Fibroblast of skin of abdomen (primary cell): ENCODE results near the gene ESPNL.
"Not testable (repeated sequence)": the region's sequence is repeated elsewhere in the genome, so short reads cannot be mapped to it uniquely, and the experiment has no call there.

Source experiments
- DNase-seq: peaks from one replicate; pipeline ENCODE4 v3.0.0-alpha.2; 2013

Gene ESPNL

GRCh38 chr2:238100821-238101771, 956 bp downstream of the ESPNL start:
- no peak for DNase-seq

GRCh38 chr2:238101891-238102841, 2.0 kb downstream of the ESPNL start:
- no peak for DNase-seq

GRCh38 chr2:238102865-238103264, 2.7 kb downstream of the ESPNL start:
- DNase-seq = no peak

- DNase-seq = no peak
These were observed 3.5 kb downstream of the ESPNL start for GRCh38 chr2:238103465-238104225.

GRCh38 chr2:238104226-238104690, 4.1 kb downstream of the ESPNL start:
- DNase-seq = no peak

GRCh38 chr2:238104691-238105371, 4.7 kb downstream of the ESPNL start:
- DNase-seq = no peak

GRCh38 chr2:238105506-238106338, 5.6 kb downstream of the ESPNL start:
- DNase-seq = no peak

- DNase-seq = no peak
These were observed 6.2 kb downstream of the ESPNL start for GRCh38 chr2:238106339-238106697.

GRCh38 chr2:238106698-238107524, 6.8 kb downstream of the ESPNL start:
- no peak for DNase-seq

- DNase-seq = no peak
These were observed 7.6 kb downstream of the ESPNL start for GRCh38 chr2:238107525-238108422.

GRCh38 chr2:238108423-238109183, 8.5 kb downstream of the ESPNL start:
- DNase-seq = no peak

GRCh38 chr2:238113611-238114010, 13.5 kb downstream of the ESPNL start:
- DNase-seq = no peak

GRCh38 chr2:238114331-238114841, 14.2 kb downstream of the ESPNL start:
- DNase-seq = no peak

- no peak for DNase-seq
These were observed 14.9 kb downstream of the ESPNL start for GRCh38 chr2:238114851-238115660.

- not testable (repeated sequence) for DNase-seq
These were observed 15.6 kb downstream of the ESPNL start for GRCh38 chr2:238115709-238116108.

GRCh38 chr2:238116298-238117198, 16.4 kb downstream of the ESPNL start:
- DNase-seq = no peak
